Measurements from ENCODE around the gene L2HGDH. TPM values are rescaled to one million over a fixed set of nuclear protein-coding genes. Genes with fewer than 3 reads are reported as not detected.

Gene L2HGDH
- total RNA-seq, 2 donors from 2014 or later: 15.9 to 23.2 TPM

DNA sequence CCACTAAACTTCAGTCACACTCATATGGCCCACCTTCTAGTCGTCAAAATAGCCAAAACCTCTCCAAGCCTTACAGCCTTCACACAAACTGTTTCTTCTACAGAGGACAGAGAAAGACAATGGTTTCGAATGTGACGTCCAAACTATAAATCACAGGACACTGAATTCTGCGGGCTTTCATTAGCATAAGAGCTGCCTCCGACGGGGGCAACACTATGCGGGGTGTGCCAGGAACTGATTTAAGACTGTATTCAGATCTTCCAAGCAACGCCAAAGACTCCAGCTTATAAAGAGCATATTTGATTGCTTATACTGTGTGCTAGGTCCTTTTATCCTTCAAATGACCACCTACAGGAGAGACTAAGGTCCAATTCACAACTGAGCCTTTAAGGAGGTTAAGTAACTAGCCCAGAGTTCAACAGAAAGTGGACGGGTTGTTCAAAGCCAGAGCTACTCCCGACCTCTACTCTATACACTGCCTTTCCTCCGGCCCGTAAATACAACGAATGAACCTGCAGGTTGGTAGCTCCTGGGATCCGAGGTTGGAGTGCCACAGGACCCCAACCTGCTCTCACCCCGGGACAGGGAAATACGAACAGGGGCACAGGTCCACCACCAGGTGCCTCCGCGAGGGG, 575 bp downstream of the L2HGDH start:
- H3K36me3 Mint-ChIP-seq (ENCODE audit: low read depth): peaks cover 31% of the 10 kb centered on the region
- no peak overlapping the region for H3K27ac ChIP-seq (ENCODE audit: low read depth, low read length)
- H3K9ac ChIP-seq (ENCODE audit: extremely low read depth, low read length, poor library complexity, severe bottlenecking): peak overlapping the region; percentile 48
- H3K27me3 Mint-ChIP-seq (ENCODE audit: insufficient read depth): no peaks in the 10 kb centered on the region
- H3K4me1 ChIP-seq (ENCODE audit: control insufficient read depth, insufficient read depth, low read length): no peaks in the 10 kb centered on the region
- 2 to 6% methylated on average over 8 to 18 of the region's 18 CpGs for WGBS, 2 experiments (ENCODE audit: insufficient coverage in 1 of 2, insufficient read length in 1 of 2)
- TF ChIP-seq CTCF (conservative IDR thresholded peaks at IDR 0.05): peak; percentile 85
- no peaks in the 10 kb centered on the region for H3K27me3 ChIP-seq (ENCODE audit: control insufficient read depth, insufficient read depth, low read length, poor library complexity, severe bottlenecking)
- DNase-seq: no peak
- peaks cover 7% of the 10 kb centered on the region for H3K4me1 Mint-ChIP-seq
- peak overlapping the region; percentile 93 for H3K27ac Mint-ChIP-seq
- peaks cover 9% of the 10 kb centered on the region for H3K36me3 ChIP-seq (ENCODE audit: control insufficient read depth, insufficient read depth, low read length)
- H3K4me3 Mint-ChIP-seq: peak overlapping the region; percentile 83
- H3K9me3 Mint-ChIP-seq: peaks cover 19% of the 10 kb centered on the region
- peak overlapping the region; percentile 94 for H3K4me3 ChIP-seq (ENCODE audit: low read length)
- peaks cover 12% of the 10 kb centered on the region for H3K9me3 ChIP-seq (ENCODE audit: control insufficient read depth, low read length)

DNA sequence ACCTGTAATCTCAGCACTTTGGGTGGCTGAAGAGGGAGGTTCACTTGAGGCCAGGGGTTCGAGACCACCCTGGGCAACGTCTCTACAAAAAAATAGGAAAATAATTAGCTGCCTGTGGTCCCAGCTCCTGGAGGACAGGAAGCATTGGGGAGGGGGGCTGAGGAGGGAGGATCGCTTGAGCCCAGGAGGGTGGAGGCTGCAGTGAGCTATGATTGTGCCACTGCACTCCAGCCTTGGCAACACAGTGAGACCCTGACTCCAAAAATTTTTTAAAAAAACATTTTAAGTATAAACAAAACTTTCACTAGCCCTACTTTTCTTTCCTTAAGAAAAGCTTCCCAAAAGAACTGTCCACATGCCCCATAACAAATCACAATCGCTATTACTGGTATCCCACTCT, 1.6 kb downstream of the L2HGDH start:
- Histone ChIP-seq H3K4me3 (ENCODE audit: low read length) (no peak overlapping the region), H3K9ac (ENCODE audit: extremely low read depth, low read length, poor library complexity, severe bottlenecking) (no peak overlapping the region), H3K27me3 (ENCODE audit: control insufficient read depth, insufficient read depth, low read length, poor library complexity, severe bottlenecking) (no peaks in the 10 kb centered on the region), H3K27ac (ENCODE audit: low read depth, low read length) (no peak overlapping the region), H3K9me3 (ENCODE audit: control insufficient read depth, low read length) (peaks cover 12% of the 10 kb centered on the region), H3K36me3 (ENCODE audit: control insufficient read depth, insufficient read depth, low read length) (peaks cover 9% of the 10 kb centered on the region), H3K4me1 (ENCODE audit: control insufficient read depth, insufficient read depth, low read length) (no peaks in the 10 kb centered on the region)
- Mint-ChIP-seq H3K4me3 (peak overlapping the region; percentile 83), H3K27me3 (ENCODE audit: insufficient read depth) (no peaks in the 10 kb centered on the region), H3K27ac (no peak overlapping the region), H3K9me3 (peaks cover 10% of the 10 kb centered on the region), H3K4me1 (peaks cover 7% of the 10 kb centered on the region), H3K36me3 (ENCODE audit: low read depth) (peaks cover 24% of the 10 kb centered on the region)
- no peak for TF ChIP-seq CTCF (conservative IDR thresholded peaks at IDR 0.05)
- DNase-seq: no peak
- WGBS, 2 experiments (ENCODE audit: insufficient coverage in 1 of 2, insufficient read length in 1 of 2): 89 to 96% methylated on average over 4 of the region's 4 CpGs

- WGBS, 2 experiments (ENCODE audit: insufficient coverage in 1 of 2, insufficient read length in 1 of 2): 90 to 95% methylated on average over 3 to 4 of the region's 4 CpGs
- Mint-ChIP-seq H3K36me3 (ENCODE audit: low read depth) (peaks cover 12% of the 10 kb centered on the region), H3K9me3 (peaks cover 4% of the 10 kb centered on the region), H3K4me1 (peaks cover 7% of the 10 kb centered on the region), H3K27me3 (ENCODE audit: insufficient read depth) (no peaks in the 10 kb centered on the region), H3K27ac (no peak overlapping the region), H3K4me3 (no peak overlapping the region)
- TF ChIP-seq CTCF (conservative IDR thresholded peaks at IDR 0.05): no peak
- no peaks in the 10 kb centered on the region for H3K4me1 ChIP-seq (ENCODE audit: control insufficient read depth, insufficient read depth, low read length)
- H3K4me3 ChIP-seq (ENCODE audit: low read length): no peak overlapping the region
- H3K9ac ChIP-seq (ENCODE audit: extremely low read depth, low read length, poor library complexity, severe bottlenecking): no peak overlapping the region
- no peaks in the 10 kb centered on the region for H3K9me3 ChIP-seq (ENCODE audit: control insufficient read depth, low read length)
- H3K27me3 ChIP-seq (ENCODE audit: control insufficient read depth, insufficient read depth, low read length, poor library complexity, severe bottlenecking): no peaks in the 10 kb centered on the region
- no peaks in the 10 kb centered on the region for H3K36me3 ChIP-seq (ENCODE audit: control insufficient read depth, insufficient read depth, low read length)
- DNase-seq: no peak
- H3K27ac ChIP-seq (ENCODE audit: low read depth, low read length): no peak overlapping the region
Measured at GRCh38 chr14:50308363-50308915, 3.6 kb downstream of the L2HGDH start.

Measured in endodermal cell (in vitro differentiated cells).